Dermis blood vessel endothelial cell (primary cell): ENCODE results near the gene NUDT2. TPM values are rescaled to one million over a fixed set of nuclear protein-coding genes. Genes with fewer than 3 reads are reported as not detected.
"Not testable (repeated sequence)": the region's sequence is repeated elsewhere in the genome, so short reads cannot be mapped to it uniquely, and the experiment has no call there.

Experiments used
- DNase-seq: peaks from one replicate; pipeline ENCODE4 v3.0.0; 2010
- total RNA-seq: library from RNA; depleted of rRNA; stranded (reverse); fragments of >200 nt; gene quantifications from 2 replicates; pipeline ENCODE4 v1.2.3, GENCODE V29; 2014

The NUDT2 gene
- 24.7 and 61.9 TPM in 2 replicates for total RNA-seq

GRCh38 chr9:34328987-34329832 is at the start of gene NUDT2, which contains the start of gene KIF24:
Gene NUDT2, plus strand, starts transcription at chr9:34329569. Its CDS starts 9,471 bp downstream, at chr9:34339040.
Gene KIF24, minus strand, starts transcription at chr9:34329268. Its CDS starts 17,922 bp downstream, at chr9:34311346.
- peak; percentile 100 for DNase-seq

DNA sequence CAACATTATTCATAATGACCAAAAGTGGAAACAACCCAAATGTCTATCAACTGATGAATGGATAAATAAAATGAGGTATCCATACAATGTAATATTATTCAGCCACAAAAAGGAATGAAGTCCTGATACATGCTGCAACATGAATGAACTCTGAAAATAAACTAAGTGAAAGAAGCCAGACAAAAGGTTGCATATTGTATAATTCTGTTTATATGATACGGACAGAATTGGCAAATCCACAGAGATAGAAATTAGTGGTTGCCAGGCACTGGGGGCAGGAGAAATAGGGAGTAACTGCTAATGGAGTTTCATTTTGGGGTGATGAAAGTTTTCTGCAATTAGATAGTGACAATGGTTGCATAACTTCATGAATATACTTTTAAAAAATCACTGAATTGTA is 47.3 kb upstream of the NUDT2 start:
- no peak for DNase-seq

DNA sequence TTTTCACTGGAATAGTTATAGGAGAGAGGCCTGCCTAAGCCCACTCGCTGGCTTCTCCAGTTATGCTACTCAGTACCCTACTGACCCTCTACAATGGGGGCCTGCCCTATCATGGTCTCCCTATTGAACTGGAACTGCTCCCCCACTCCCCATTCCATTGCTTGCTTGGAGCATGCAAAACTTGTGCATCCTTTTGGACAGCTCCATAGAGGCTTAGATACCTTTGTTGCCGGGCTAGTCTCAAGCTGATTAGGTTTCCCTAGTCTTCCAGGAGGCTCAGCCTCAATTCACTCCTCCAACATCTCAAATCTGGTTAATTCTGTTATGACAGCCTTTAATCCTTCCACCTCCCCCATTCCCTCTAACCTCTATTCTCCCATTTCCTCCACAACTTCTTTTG is 40.2 kb upstream of the NUDT2 start:
- peak; percentile 7 for DNase-seq

GRCh38 chr9:34291023-34291422 is 38.3 kb upstream of the NUDT2 start:
- DNase-seq = no peak

DNA sequence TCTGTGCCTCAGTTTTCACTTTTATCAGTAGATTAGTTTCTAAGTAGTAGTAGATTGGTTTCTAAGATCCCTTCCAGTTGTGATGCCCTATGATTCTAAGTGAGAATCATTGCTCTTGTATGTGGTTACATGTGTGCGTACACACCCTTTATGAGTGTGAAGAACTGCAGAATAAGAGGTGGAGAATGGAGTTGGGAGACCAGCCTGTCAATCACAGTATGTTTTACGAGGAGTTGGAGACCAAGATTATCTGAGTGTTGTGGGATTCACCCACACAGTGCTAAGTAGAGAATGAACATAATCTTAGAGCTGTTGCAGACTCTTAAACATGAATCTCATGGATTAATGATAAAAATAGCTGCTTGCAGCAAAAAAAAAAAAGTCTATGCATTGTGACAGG is 37.9 kb upstream of the NUDT2 start:
- no peak for DNase-seq

DNA sequence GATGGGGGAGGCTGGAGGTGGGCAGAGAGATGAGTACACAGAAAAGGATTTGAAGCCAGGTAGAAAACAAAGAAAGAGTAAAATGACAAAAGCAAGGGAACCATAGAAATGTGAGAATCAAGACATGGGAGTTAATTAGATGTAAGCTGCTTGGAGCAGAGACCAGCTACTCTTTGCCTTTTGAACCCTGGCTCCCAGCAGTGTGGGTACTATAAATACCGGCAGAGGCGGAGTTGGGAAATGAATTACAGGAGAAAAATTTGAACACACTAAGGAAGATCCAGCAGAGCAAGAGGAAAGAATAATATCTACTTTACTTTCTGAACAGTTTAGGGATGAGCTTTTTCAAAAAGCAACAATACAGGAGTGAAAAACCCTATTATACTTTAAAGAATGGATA is 36.8 kb upstream of the NUDT2 start:
- DNase-seq = no peak

- not testable (repeated sequence) for DNase-seq
These were observed 28.3 kb upstream of the NUDT2 start for GRCh38 chr9:34301064-34301463.

- not testable (repeated sequence) for DNase-seq
These were observed 21.1 kb upstream of the NUDT2 start for GRCh38 chr9:34308316-34308715.

DNA sequence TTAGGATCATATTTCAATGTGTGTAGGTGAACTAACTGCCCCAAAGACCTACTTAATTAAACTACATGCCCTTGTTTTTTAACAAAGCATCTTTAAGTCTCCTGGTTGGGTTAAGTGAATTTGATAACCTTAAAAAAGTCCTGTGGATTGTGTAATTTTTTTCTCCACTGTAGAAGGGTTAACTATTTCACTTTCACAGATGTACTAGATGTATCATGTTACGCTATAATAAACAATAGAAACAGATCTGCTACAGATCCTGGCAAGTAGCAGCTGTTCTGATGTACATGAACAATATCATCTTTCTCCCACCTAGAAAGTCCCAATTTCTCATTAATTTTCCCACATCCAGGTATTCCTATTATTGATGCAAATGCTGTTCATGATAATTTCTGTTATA is 19.2 kb upstream of the NUDT2 start:
- DNase-seq = no peak

- DNase-seq = no peak
These were observed 17.7 kb upstream of the NUDT2 start for GRCh38 chr9:34311499-34312185.

GRCh38 chr9:34317436-34317835 is 11.9 kb upstream of the NUDT2 start:
- DNase-seq = no peak

DNA sequence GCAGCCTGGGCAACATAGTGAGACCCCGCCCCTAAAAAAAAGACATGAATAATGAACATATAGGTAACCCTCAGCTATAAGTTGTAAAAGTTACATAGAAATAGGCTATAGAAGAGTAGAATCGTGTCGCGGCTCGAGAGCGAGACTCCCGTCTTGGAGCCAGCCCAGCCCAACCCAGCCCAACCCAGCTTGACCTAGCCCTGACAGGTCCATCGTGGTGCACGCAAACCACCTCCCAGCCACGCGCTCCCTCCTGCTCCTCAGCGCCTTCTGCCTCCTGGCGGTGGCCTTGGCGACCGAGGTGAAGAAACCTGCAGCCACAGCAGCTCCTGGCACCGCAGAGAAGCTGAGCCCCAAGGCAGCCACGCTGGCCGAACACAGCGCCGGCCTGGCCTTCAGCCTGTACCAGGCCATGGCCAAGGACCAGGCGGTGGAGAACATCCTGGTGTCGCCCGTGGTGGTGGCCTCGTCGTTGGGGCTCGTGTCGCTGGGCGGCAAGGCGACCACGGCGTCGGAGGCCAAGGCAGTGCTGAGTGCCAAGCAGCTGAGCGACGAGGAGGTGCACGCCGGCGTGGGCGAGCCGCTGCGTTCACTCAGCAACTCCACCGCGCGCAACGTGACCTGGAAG is 11.1 kb upstream of the NUDT2 start:
- DNase-seq = no peak

GRCh38 chr9:34321451-34321850 is 7.9 kb upstream of the NUDT2 start:
- no peak for DNase-seq

GRCh38 chr9:34322899-34323591 is 6.3 kb upstream of the NUDT2 start:
- DNase-seq = no peak

DNA sequence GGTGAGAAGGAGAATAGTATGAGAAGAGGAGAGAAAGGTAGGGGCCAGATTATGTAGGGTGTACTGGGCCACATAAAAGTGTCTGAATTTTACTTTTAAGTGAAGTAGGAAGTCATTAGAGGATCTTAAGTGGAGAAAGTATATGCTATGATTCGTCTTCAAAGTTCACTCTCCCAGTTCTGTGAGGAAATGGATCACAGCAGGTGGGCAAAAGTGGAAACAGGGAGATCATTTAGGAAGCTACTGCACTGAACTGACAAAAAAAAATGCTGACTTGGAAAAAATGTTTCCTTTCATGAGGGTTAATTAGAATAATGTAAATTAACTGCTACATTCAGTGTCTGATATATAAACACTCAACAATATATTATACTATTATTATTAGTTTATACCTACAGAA is 2.7 kb upstream of the NUDT2 start:
- DNase-seq = no peak

GRCh38 chr9:34328500-34328986 is 826 bp upstream of the NUDT2 start:
- no peak for DNase-seq

- DNase-seq = no peak
These were observed 1.8 kb downstream of the NUDT2 start for GRCh38 chr9:34331196-34331595.

DNA sequence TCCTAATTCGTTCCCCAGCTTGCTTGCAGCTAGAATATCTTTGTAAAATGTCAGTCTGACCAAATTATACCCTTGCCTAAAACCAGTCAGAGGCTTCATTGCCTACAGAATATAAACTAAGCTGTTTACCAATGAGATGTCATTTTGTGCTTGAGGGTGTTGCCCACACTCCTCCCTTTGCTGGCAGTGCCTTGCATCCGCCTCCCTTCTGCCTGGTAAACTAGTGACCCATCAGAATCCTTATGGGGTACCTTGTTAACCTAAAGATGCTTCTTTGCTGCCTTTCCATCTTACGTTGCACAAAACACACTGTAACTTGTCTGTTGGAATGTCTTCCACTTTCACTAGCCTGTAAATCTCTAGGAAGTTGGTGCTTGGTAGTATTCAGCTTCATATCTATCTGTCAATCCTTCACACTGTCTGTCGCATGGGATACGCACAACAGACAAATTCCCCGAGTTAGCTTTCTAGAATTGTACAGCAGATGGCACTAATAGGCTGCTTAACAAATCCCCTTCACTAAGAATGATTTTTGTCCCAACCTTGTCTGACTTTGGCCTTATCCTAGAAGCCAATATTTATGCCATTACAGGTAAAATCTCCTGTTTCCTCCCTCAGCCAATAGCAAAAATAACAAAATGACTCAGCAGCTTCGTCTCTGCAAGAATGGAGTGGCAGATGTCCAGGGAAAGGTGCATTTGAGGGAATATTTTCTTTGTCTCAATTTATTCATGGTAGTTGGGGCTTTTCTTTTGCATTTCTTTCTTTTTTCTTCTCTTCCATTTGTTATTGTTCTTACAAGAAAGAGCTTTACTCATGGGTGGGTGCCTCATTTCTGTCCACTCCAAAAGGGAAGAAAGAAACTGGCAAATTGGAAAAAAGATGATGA is 3.0 kb downstream of the NUDT2 start:
- DNase-seq = peak; percentile 81

DNA sequence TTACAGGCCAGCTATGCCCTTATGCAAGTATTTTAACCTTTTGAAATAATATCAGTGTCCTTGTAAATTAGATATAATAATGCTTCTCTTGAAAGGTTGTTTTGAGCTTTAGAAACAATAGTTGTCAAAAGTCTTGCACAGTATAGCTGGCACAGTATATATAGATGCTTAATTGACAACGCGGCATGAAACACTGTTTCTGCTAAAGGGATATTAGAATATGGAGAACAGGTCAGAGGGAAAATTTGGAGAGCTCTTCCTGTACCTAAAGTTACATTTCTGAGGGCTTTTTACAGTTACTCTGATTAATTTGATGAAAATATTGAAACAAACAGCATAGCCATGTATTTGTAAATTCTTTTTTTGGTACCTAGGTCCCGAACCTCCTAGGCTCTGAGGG is 4.5 kb downstream of the NUDT2 start:
- no peak for DNase-seq

- DNase-seq = no peak
These were observed 5.0 kb downstream of the NUDT2 start for GRCh38 chr9:34334337-34334824.

- no peak for DNase-seq
These were observed 5.5 kb downstream of the NUDT2 start for GRCh38 chr9:34334916-34335315.
